AG04450 (cell line): ENCODE measurements around the gene HUNK. TPM values are rescaled to one million over a fixed set of nuclear protein-coding genes. Genes with fewer than 3 reads are reported as not detected.

Source experiments
- CTCF ChIA-PET: fragments of 300-600, 350-600 bp; formaldehyde crosslinking; extraction: SDS; loops from one replicate; lab custom pipeline; 2022; ENCODE audit warnings: antibody characterized with exemption, inconsistent platforms; lab: Charles Lee
- POLR2A ChIA-PET: fragments of 350-600 bp; formaldehyde crosslinking; extraction: SDS; loops from one replicate; lab custom pipeline; 2021; ENCODE audit warnings: antibody characterized with exemption, inconsistent platforms; lab: Yijun Ruan, JAX
- DNase-seq: peaks from one replicate; pipeline ENCODE4 v3.0.0-alpha.2; 2011; ENCODE audit warnings: low read depth, low spot score
- H3K27ac ChIP-seq: one replicate; pipeline ENCODE4 v1.5.1; 2012; ENCODE audit warnings: low read depth, low read length, control low read depth
- H3K27me3 ChIP-seq: one replicate; pipeline ENCODE4 v1.6.0; 2012; ENCODE audit warnings: low read length; ENCODE audit not compliant: control insufficient read depth, insufficient read depth
- H3K4me3 ChIP-seq: 2 replicates; pipeline ENCODE4 v1.5.1; 2011; ENCODE audit warnings: mild to moderate bottlenecking, low read depth, low read length, control low read depth
- H3K9me3 ChIP-seq: 2 replicates; pipeline ENCODE4 v1.5.1; 2012; ENCODE audit warnings: low read length; ENCODE audit not compliant: control insufficient read depth, insufficient read depth
- CTCF ChIP-seq: IDR thresholded peaks from 2 replicates; pipeline ENCODE4 v1.5.1; 2011; ENCODE audit warnings: low read depth, low read length, control low read depth, inconsistent platforms
- polyA plus RNA-seq: library from polyadenylated mRNA; depleted of rRNA; stranded (reverse); fragments of >200 nt; gene quantifications from 2 replicates; pipeline ENCODE4 v1.2.3, GENCODE V29; 2011

Gene HUNK
- polyA plus RNA-seq, 1 experiment: 0.48 TPM

DNA sequence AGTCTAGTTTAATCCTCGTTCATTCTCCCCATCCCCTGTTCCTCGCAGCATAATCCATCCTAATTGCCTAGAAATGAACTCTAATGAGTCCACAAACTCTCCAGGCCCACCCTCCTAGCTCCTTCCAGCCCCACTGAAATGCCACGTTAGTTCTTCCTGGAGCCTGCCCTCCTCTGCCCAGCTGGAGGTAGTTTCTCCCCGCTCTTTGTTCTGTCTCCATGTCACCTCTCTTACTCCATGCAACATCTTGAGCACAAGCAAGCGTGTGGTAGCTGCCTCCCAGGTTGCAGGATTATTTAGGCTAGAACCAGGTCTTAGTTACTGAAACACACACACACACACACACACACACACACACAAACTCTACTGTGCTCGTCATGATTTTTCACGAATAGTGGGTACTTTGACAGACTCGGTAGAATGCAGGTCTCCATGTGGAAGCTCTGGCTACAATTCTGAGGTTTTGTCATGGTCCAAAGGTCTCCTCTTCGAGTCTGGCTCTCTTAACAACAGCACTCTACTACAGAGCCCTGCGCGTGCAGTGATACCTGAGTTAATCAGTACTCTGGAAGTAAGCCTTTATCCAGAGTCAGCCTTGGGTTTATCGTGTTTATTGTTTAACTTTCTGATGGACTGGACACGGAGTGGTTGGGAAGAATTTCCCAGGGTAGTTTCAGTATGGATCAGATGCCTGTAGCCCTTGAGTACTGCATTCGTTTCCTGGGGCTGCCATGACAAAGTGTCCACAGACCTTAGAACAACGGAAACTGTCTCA, 27.5 kb downstream of the HUNK start:
- Histone ChIP-seq H3K9me3 (0 out of 2 replicates have a peak, but pooled peaks cover 2% of the 10 kb centered on the region), H3K4me3 (no peak overlapping the region), H3K27me3 (no peaks in the 10 kb centered on the region), H3K27ac (no peak overlapping the region)
- TF ChIP-seq CTCF: no peak
- ChIA-PET CTCF (no interaction called here), POLR2A (no interaction called here)
- DNase-seq: no peak

GRCh38 chr21:31901315-31901714, 28.5 kb downstream of the HUNK start:
- TF ChIP-seq CTCF: no peak
- DNase-seq: no peak
- H3K4me3 ChIP-seq: no peak overlapping the region
- H3K9me3 ChIP-seq: 0 out of 2 replicates have a peak, but pooled peaks cover 2% of the 10 kb centered on the region
- ChIA-PET POLR2A (no interaction called here), CTCF (no interaction called here)
- H3K27me3 ChIP-seq: no peaks in the 10 kb centered on the region
- H3K27ac ChIP-seq: no peak overlapping the region

DNA sequence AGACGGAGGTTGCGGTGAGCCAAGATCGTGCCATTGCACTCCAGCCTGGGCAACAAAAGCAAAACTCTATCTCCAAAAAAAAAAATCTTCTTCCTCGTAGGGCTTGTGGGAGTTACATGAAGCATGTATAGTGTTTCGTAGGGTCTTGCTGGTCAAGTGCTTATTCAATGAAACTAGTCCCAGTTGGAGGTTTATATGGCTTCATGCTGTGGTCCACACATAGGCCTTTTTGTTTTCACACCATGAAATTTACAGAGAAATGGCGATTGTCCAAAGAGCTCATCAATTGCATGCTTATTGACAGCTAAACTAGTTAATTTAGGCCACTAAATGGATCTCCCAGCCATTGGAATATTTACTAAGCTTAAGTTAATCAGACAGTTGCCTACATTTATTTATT, 29.6 kb downstream of the HUNK start:
- ChIA-PET POLR2A (no interaction called here), CTCF (no interaction called here)
- no peaks in the 10 kb centered on the region for H3K27me3 ChIP-seq
- no peak for TF ChIP-seq CTCF
- 0 out of 2 replicates have a peak, but pooled peaks cover 2% of the 10 kb centered on the region for H3K9me3 ChIP-seq
- no peak overlapping the region for H3K27ac ChIP-seq
- no peak overlapping the region for H3K4me3 ChIP-seq
- no peak for DNase-seq

DNA sequence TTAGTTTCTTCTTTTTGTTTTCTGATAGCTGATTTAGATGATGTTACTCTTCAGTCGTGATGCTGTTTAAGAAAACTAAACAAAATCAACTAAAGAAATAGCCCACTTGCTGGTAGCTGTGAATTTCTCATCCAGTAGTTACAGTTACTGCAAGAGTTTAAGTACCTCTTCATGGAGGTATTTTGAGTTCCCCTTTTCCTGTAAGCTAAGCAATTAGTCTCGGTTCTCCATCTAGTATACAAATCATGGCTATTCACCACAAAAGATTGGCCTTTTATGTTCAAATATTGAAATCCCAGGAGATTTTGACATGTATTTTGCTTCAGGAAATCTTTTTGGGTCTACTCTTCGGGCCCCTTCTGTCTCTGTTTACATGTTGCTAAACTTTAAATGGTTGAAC, 31.1 kb downstream of the HUNK start:
- POLR2A ChIA-PET: no interaction called here
- Histone ChIP-seq H3K9me3 (0 out of 2 replicates have a peak, but pooled peaks cover 2% of the 10 kb centered on the region), H3K4me3 (no peak overlapping the region), H3K27me3 (no peaks in the 10 kb centered on the region), H3K27ac (no peak overlapping the region)
- no peak for DNase-seq
- CTCF ChIA-PET: interaction anchor here (1.3 kb wide), 1 partner anchor 118 kb away, joined by 3 read pairs; no protein-coding TSS in a partner anchor
- no peak for TF ChIP-seq CTCF
